H1 (cell line): Measurements from ENCODE around the gene RIN1. TPM values are rescaled to one million over a fixed set of nuclear protein-coding genes. Genes with fewer than 3 reads are reported as not detected.

Experiments
- CTCF ChIA-PET: fragments of 300-600 bp; sonication (Branson Sonifier 250); formaldehyde crosslinking; loops from one replicate; lab custom pipeline; 2021; ENCODE audit not compliant: partially characterized antibody; lab: Charles Lee
- POLR2A ChIA-PET: fragments of 300-600 bp; sonication (Branson Sonifier 250); formaldehyde crosslinking; loops from one replicate; lab custom pipeline; 2021; ENCODE audit warnings: inconsistent platforms; ENCODE audit not compliant: partially characterized antibody; lab: Charles Lee
- DNase-seq, 2 experiments: peaks; one replicate each; pipeline versions ENCODE4 v3.0.0 to v3.0.0-alpha.2; 2010 to 2022; ENCODE audit warnings: low spot score in 2 of 2, low read depth in 1 of 2, mixed read lengths in 1 of 2
- FAIRE-seq: peaks from 2 replicates; lab custom pipeline; 2011; peaks lifted over from hg19 to GRCh38; lab: Jason Lieb, UNC
- H2AFZ ChIP-seq: 2 replicates; pipeline ENCODE4 v1.8.1; 2012; ENCODE audit warnings: low read length, inconsistent platforms
- H2AK5ac ChIP-seq: 2 replicates; pipeline ENCODE4 v1.6.1; 2013; ENCODE audit warnings: low read depth, low read length
- H2BK120ac ChIP-seq: replicated peaks from 2 replicates; pipeline ENCODE3; 2013; ENCODE audit warnings: low read depth, low read length, inconsistent platforms
- H2BK12ac ChIP-seq: 2 replicates; pipeline ENCODE4 v1.6.1; 2013; ENCODE audit warnings: low read depth, low read length
- H2BK15ac ChIP-seq: 2 replicates; pipeline ENCODE4 v1.6.1; 2013; ENCODE audit warnings: low read length
- H2BK20ac ChIP-seq: 2 replicates; pipeline ENCODE4 v1.6.1; 2013; ENCODE audit warnings: low read length
- H2BK5ac ChIP-seq: 2 replicates; pipeline ENCODE4 v1.6.1; 2013; ENCODE audit warnings: low read depth, low read length
- H3K14ac ChIP-seq: 2 replicates; pipeline ENCODE4 v1.6.1; 2013; ENCODE audit warnings: inconsistent platforms; ENCODE audit not compliant: insufficient read length
- H3K18ac ChIP-seq: 2 replicates; pipeline ENCODE4 v1.6.1; 2013; ENCODE audit warnings: low read length; ENCODE audit errors: extremely low read depth
- H3K23ac ChIP-seq: 2 replicates; pipeline ENCODE4 v1.6.1; 2013; ENCODE audit warnings: inconsistent platforms; ENCODE audit not compliant: insufficient read length
- H3K23me2 ChIP-seq: 2 replicates; pipeline ENCODE4 v1.6.1; 2013; ENCODE audit warnings: low read depth, low read length
- H3K27ac ChIP-seq: 2 replicates; pipeline ENCODE4 v1.6.1; 2011; ENCODE audit warnings: low read depth, low read length, inconsistent platforms
- H3K27me3 ChIP-seq, 4 experiments: replicated peaks in 1 of 4; 1 replicate in 1 of 4; 2 replicates in 3 of 4; pipeline versions ENCODE4 v1.6.1 to v1.8.1; 2011 to 2013; ENCODE audit warnings: low read length in 3 of 4, mild to moderate bottlenecking in 3 of 4, inconsistent platforms in 2 of 4, mixed read lengths in 2 of 4, moderate library complexity in 1 of 4; ENCODE audit not compliant: control insufficient read depth in 3 of 4, insufficient read depth in 3 of 4; ENCODE audit errors: extremely low read depth in 1 of 4
- H3K36me3 ChIP-seq, 4 experiments: 2 replicates each; pipeline versions ENCODE4 v1.6.1 to v1.8.1; 2011 to 2013; ENCODE audit warnings: mild to moderate bottlenecking in 4 of 4, low read length in 3 of 4, moderate library complexity in 2 of 4, control low read depth in 1 of 4, inconsistent platforms in 1 of 4; ENCODE audit not compliant: insufficient read depth in 4 of 4, control insufficient read depth in 2 of 4
- H3K4ac ChIP-seq: replicated peaks from 2 replicates; pipeline ENCODE3; 2013; ENCODE audit warnings: low read length, low read depth, mixed read lengths, inconsistent platforms; ENCODE audit not compliant: insufficient read length
- H3K4me1 ChIP-seq, 4 experiments: replicated peaks in 1 of 4; 1 replicate in 1 of 4; 2 replicates in 3 of 4; pipeline versions ENCODE4 v1.6.1 to v1.8.1; 2011 to 2013; ENCODE audit warnings: low read length in 3 of 4, inconsistent platforms in 2 of 4, mixed read lengths in 1 of 4; ENCODE audit not compliant: insufficient read depth in 4 of 4, control insufficient read depth in 3 of 4
- H3K4me2 ChIP-seq, 2 experiments: 2 replicates each; pipeline versions ENCODE4 v1.6.1 to v1.8.1; 2011 to 2013; ENCODE audit warnings: low read depth in 2 of 2, low read length in 2 of 2, control low read depth in 1 of 2, inconsistent platforms in 1 of 2, mild to moderate bottlenecking in 1 of 2; ENCODE audit not compliant: insufficient read depth in 1 of 2
- H3K4me3 ChIP-seq, 4 experiments: fragments of 200-600, 300-600 bp in 1 of 4; sonication (generic), shearing (Covaris generic), sonication (Bioruptor Twin) in 1 of 4; 2 replicates each; pipeline versions ENCODE4 v1.5.1 to v1.8.1; 2011 to 2016; ENCODE audit warnings: low read length in 4 of 4, low read depth in 3 of 4, control low read depth in 2 of 4, inconsistent platforms in 2 of 4, mild to moderate bottlenecking in 2 of 4, mixed read lengths in 1 of 4, moderate library complexity in 1 of 4; ENCODE audit not compliant: insufficient read depth in 2 of 4; ENCODE audit errors: extremely low read depth in 1 of 4
- H3K56ac ChIP-seq: replicated peaks from 2 replicates; pipeline ENCODE3; 2013; ENCODE audit warnings: low read depth, mild to moderate bottlenecking, mixed read lengths, low read length, inconsistent platforms; ENCODE audit not compliant: insufficient read length
- H3K79me1 ChIP-seq: 2 replicates; pipeline ENCODE4 v1.6.1; 2013; ENCODE audit warnings: low read depth, low read length, control low read depth
- H3K79me2 ChIP-seq, 2 experiments: 2 replicates each; pipeline versions ENCODE4 v1.6.1 to v1.8.1; 2012 to 2013; ENCODE audit warnings: low read length in 2 of 2, mild to moderate bottlenecking in 2 of 2, inconsistent platforms in 1 of 2; ENCODE audit not compliant: insufficient read depth in 2 of 2, control insufficient read depth in 1 of 2
- H3K9ac ChIP-seq, 4 experiments: replicated peaks in 1 of 4; 1 replicate in 1 of 4; 2 replicates in 3 of 4; pipeline versions ENCODE4 v1.6.1 to v1.8.1; 2011 to 2013; ENCODE audit warnings: low read depth in 3 of 4, low read length in 3 of 4, control low read depth in 2 of 4, mild to moderate bottlenecking in 2 of 4, moderate library complexity in 2 of 4, inconsistent platforms in 1 of 4; ENCODE audit errors: extremely low read depth in 1 of 4
- H3K9me3 ChIP-seq, 2 experiments: 2 replicates each; pipeline versions ENCODE4 v1.6.1 to v1.8.1; 2012 to 2013; ENCODE audit warnings: mild to moderate bottlenecking in 2 of 2, moderate library complexity in 2 of 2, control low read depth in 1 of 2, inconsistent platforms in 1 of 2, low read depth in 1 of 2, low read length in 1 of 2, mixed read lengths in 1 of 2; ENCODE audit not compliant: insufficient read depth in 2 of 2
- H4K20me1 ChIP-seq, 2 experiments: replicated peaks in 1 of 2; 2 replicates each; pipeline versions ENCODE3 to v1.8.1; 2011 to 2013; ENCODE audit warnings: inconsistent platforms in 2 of 2, low read length in 2 of 2, mild to moderate bottlenecking in 1 of 2; ENCODE audit not compliant: insufficient read depth in 2 of 2, control insufficient read depth in 1 of 2
- H4K5ac ChIP-seq: 2 replicates; pipeline ENCODE4 v1.6.1; 2013; ENCODE audit warnings: low read length, low read depth, mixed read lengths, inconsistent platforms; ENCODE audit not compliant: insufficient read length
- H4K8ac ChIP-seq: 2 replicates; pipeline ENCODE4 v1.8.0; 2013; ENCODE audit warnings: mild to moderate bottlenecking, moderate library complexity, low read length, inconsistent platforms; ENCODE audit not compliant: insufficient read depth; ENCODE audit errors: extremely low read depth
- H4K91ac ChIP-seq: replicated peaks from 2 replicates; pipeline ENCODE3; 2013; ENCODE audit warnings: low read length, mixed read lengths, inconsistent platforms; ENCODE audit not compliant: insufficient read length
- CBX8 ChIP-seq: fragments of 300-800, 300-1000 bp; sonication (generic); IDR thresholded peaks from 2 replicates; pipeline ENCODE4 v1.7.1; 2016; ENCODE audit warnings: low read depth, low read length, borderline replicate concordance
- CTBP2 ChIP-seq: IDR thresholded peaks from 2 replicates; pipeline ENCODE4 v1.7.0; 2011; ENCODE audit warnings: borderline replicate concordance, mild to moderate bottlenecking, moderate library complexity, mixed read lengths, low read length; ENCODE audit not compliant: insufficient read depth, insufficient read length
- EGR1 ChIP-seq: IDR thresholded peaks from 2 replicates; pipeline ENCODE4 v1.6.1; 2011; ENCODE audit warnings: low read depth, low read length, borderline replicate concordance
- EP300 ChIP-seq, 2 experiments: IDR thresholded peaks; 1 replicate in 1 of 2; 2 replicates in 1 of 2; pipeline ENCODE4 v1.6.1; 2011 to 2012; ENCODE audit warnings: low read depth in 2 of 2, low read length in 2 of 2, mild to moderate bottlenecking in 2 of 2, borderline replicate concordance in 1 of 2, inconsistent platforms in 1 of 2, moderate library complexity in 1 of 2
- SAP30 ChIP-seq: fragments of 300-600 bp; sonication (generic); IDR thresholded peaks from 2 replicates; pipeline ENCODE4 v1.7.1; 2012; ENCODE audit warnings: low read length, moderate library complexity, mild to moderate bottlenecking, inconsistent platforms; ENCODE audit not compliant: insufficient read depth, insufficient replicate concordance
- TEAD4 ChIP-seq: IDR thresholded peaks from 2 replicates; pipeline ENCODE4 v1.6.1; 2012; ENCODE audit warnings: low read depth, low read length, inconsistent platforms, mixed read lengths
- WGBS, 2 experiments: shearing (Covaris generic) in 1 of 2; methylation state at CpG; one replicate each; pipeline versions ENCODE4 v1.1.6 to v1.1.7; 2013 to 2015; ENCODE audit warnings: low lambda C conversion rate in 2 of 2, mixed read lengths in 2 of 2, inconsistent platforms in 1 of 2, low coverage in 1 of 2, missing lambda C conversion rate in 1 of 2; ENCODE audit not compliant: insufficient replicate concordance in 2 of 2, insufficient coverage in 1 of 2, insufficient read length in 1 of 2; ENCODE audit errors: extremely low coverage in 1 of 2, missing lambda C conversion rate in 1 of 2; 5-methylcytosine and 5-hydroxymethylcytosine counted together
- polyA plus RNA-seq, 7 experiments: library from polyadenylated mRNA; depleted of rRNA in 3 of 7; stranded (reverse) in 5 of 7; unstranded in 2 of 7; fragments of >200 nt in 5 of 7; fragments of 200-250 nt in 2 of 7; gene quantifications; 1 replicate in 5 of 7; 2 replicates in 1 of 7; 4 replicates in 1 of 7; pipeline versions ENCODE4 v1.2.1 to v1.2.3, GENCODE V29; 2011 to 2013; ENCODE audit warnings: missing spikeins in 2 of 7, mixed read lengths in 2 of 7
- total RNA-seq: library from RNA; stranded (reverse); fragmentation: NEBNext Ultra II Directional; extraction: Animal tissue kit (Norgen Biotek cat#: 25700); gene quantifications from 2 replicates; pipeline ENCODE4 v1.2.1, GENCODE V29; 2021

Gene RIN1
- total and polyA plus RNA-seq, 2 of the 8 experiments (the other 6 are each of a cell fraction or from before 2014, with no cell fraction given) = 2.5 to 5.4 TPM

DNA sequence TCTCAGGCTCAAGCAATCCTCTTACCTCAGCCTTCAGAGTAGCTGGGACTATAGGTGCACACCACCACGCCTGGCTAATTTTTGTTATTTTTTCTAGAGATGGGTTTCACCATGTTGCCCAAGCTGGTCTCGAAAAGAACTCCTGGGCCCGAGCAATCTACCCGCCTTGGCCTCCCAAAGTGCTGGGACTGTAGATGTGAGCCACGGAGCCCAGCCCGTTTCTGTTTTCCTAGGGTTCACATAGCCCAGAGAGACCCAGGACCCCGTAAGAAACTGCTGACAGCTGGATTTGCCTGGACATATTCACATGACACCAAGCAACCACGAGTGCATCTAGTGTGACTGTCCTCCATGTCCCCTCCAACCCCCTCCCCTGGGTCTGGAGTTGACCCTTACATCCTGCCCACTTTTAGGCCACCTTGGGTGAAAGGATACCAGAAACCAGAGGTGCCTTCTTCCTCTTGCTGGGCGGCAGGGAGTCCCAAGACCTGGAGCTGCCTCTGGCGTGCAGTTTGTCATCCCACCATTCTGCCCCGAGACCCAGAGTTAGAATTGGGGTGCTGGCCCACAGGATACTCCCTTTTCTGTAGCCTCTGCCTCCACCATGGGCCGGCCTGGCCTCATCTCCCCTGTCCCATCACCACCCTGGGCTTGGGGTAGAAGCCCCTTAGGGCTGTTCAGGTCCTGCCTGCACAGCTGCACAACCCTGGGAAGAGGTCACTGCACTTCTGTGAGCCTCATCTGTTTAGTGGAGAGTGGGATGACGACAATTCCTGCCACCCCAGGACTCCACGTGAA is 3.7 kb upstream of the RIN1 start:
- peaks cover 3% of the 10 kb centered on the region for H3K79me1 ChIP-seq
- H2BK15ac ChIP-seq = no peak overlapping the region
- no peak overlapping the region for H4K8ac ChIP-seq
- WGBS, 2 experiments = 79% methylated on average over 14 of the region's 14 CpGs; no CpG with 5 or more reads in 1 of the 2 experiments
- no peak overlapping the region for H2BK12ac ChIP-seq
- no peak overlapping the region for H3K4me2 ChIP-seq
- H3K23me2 ChIP-seq = peaks cover 6% of the 10 kb centered on the region; the same call in 1 of the 2 replicates
- peaks cover 0 to 20% (median 15%) of the 10 kb centered on the region in 4 experiments; a peak in 6 of 7 replicates for H3K4me1 ChIP-seq
- no peak overlapping the region for H3K4me3 ChIP-seq
- H3K27me3 ChIP-seq = no peaks in the 10 kb centered on the region; a peak in 2 of 7 replicates
- H4K91ac ChIP-seq = no peak overlapping the region
- H3K23ac ChIP-seq = no peak overlapping the region
- no peak overlapping the region for H2BK5ac ChIP-seq
- H3K27ac ChIP-seq = no peak overlapping the region
- no peak overlapping the region for H3K18ac ChIP-seq
- no peaks in the 10 kb centered on the region for H3K9me3 ChIP-seq
- H3K4ac ChIP-seq = no peak overlapping the region
- TF ChIP-seq EP300 (IDR thresholded peaks at IDR 0.05; ENCODE audit: borderline replicate concordance in 1 of 2, low read depth in 2 of 2, low read length in 2 of 2) (no peak), SAP30 (no peak), EGR1 (no peak), CTBP2 (no peak), TEAD4 (no peak), CBX8 (no peak)
- CTCF ChIA-PET = interaction anchor here (0.6 to 4.6 kb wide), 15 partner anchors 11 to 449 kb away, joined by 3 to 55 read pairs (median 4); partner anchors contain the start of gene CD248
- H3K79me2 ChIP-seq = peaks cover 0 to 14% of the 10 kb centered on the region in 2 experiments; a peak in 2 of 4 replicates
- H2AFZ ChIP-seq = no peak overlapping the region
- H2BK120ac ChIP-seq = no peak overlapping the region
- POLR2A ChIA-PET = interaction anchor here (0.8 to 28.7 kb wide), 8 partner anchors 8 to 57 kb away, joined by 3 to 487 read pairs (median 3); partner anchors contain the start of gene SLC29A2
- no peak overlapping the region for H3K9ac ChIP-seq
- no peak for DNase-seq
- H4K5ac ChIP-seq = no peak overlapping the region
- no peak overlapping the region for H3K56ac ChIP-seq
- H2BK20ac ChIP-seq = no peak overlapping the region
- H3K14ac ChIP-seq = no peak overlapping the region
- H4K20me1 ChIP-seq = peaks cover 3 to 8% of the 10 kb centered on the region in 2 experiments
- no peak for FAIRE-seq
- peaks cover 6 to 12% (median 9%) of the 10 kb centered on the region in 4 experiments; a peak in 4 of 8 replicates for H3K36me3 ChIP-seq
- no peak overlapping the region for H2AK5ac ChIP-seq
